ENCODE results near the gene B3GNT5.
A peak's percentile ranks its signal among the peaks of the same experiment; 100 is the strongest.
"Not testable (repeated sequence)": the region's sequence is repeated elsewhere in the genome, so short reads cannot be mapped to it uniquely, and the experiment has no call there.

The B3GNT5 gene

DNA sequence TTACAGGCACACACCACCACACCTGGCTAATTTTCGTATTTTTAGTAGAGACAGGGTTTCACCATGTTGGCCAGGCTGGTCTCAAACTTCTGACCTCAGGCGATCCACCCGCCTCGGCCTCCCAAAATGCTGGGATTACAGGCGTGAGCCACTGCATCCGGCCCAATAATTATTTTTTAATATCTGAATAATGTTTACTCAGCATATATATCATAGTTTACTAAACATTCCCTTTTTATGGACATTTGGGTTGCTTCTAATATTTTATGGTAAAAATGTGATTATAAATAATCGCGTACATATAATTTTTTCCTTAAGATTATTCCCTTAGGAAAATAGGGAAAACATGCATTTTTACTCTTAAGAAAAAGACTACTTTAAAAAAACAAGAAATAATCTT lies 22.8 kb upstream of the B3GNT5 start:
- not testable (repeated sequence) for DNase-seq

DNA sequence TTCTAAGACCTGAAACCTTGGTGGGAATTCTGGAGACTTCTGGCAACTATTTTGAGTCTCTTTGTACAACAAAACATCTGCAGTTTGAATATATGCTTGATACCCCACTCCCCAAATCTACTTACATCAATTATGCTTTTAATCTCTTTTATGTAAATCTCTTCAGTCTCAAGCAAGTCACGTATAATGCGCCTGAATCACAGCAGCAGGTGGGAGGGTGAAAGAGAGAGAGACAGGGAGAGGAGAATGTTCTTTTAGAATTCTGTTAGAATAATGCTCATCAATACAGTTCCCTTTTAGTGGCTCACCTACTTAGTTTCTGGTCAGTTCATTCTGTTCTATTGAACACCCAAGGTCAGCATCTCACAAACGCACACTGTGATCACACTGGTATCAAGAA lies 22.2 kb upstream of the B3GNT5 start:
- no peak for DNase-seq

DNA sequence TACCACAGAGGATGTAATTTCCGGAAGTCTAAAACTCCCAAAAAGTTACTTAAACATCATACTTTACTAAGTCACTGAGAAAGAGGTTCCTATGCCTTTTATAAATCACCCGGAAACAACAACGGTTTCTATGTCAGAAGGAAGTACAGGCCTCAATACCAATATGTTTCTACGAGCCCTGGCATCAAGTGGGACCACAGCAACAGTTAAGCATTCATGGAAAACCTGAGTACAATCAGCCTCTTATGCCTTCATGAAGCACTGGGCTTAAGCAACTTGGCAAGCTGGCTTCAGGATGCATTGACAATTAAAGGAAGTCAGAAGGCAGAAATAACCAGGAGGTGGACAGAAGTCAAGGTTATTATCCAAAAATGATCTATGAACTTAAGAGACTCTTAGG lies 19.1 kb upstream of the B3GNT5 start:
- peak in 3 of 56 donors; percentile 11 to 25 (median 14) for DNase-seq

DNA sequence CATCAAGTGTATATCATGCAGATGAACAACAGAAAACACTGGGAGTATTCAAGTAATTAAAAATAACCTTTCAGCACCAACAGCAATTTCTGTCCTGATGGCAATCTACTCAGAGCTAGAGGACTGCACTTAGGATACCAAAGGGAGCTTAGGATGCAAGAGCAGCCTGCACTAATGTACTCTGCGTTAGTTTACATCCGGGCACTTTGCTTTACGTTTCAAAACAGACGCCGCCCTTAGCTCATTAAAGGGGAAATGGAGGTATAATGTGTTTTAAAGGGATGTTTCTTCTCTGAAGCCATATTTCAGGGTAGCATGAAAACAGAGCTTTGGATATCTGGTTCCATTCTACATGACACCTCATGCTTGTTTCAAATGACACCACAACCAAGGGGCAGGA lies 14.0 kb upstream of the B3GNT5 start:
- DNase-seq: no peak

DNA sequence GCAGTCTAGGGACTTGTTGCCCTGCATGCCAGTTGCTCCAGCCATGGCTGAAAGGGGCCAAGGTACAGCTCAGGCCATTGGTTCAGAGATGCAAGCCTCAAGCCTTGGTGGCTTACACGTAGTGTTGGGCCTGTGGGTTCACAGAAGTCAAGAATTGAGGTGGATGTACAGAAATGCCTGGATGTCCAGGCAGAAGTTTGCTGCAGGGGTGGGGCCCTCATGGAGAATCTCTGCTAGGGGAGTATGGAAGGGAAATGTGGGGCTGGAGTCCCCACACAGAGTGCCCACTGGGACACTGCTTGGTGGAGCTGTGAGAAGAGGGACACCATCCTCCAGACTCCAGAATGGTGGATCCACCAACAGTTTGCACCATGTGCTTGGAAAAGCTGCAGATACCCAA lies 10.6 kb upstream of the B3GNT5 start:
- no peak for DNase-seq

DNA sequence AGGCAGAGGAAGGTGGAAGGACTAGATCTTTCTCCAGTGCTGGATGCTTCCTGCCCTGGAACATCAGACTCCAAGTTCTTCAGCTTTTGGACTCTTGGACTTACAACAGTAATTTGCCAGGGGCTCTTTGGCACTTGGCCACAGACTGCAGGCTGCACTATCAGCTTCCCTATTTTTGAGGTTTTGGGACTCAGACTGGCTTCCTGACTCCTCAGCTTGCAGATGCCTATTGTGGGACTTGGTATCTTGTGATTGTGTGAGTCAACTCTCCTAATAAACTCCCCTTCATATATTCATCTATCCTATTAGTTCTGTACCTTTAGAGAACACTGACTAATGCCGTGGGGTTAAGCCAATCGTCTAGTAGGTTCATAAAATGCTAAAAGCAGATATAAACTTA lies 8.8 kb upstream of the B3GNT5 start:
- peak in 14 of 56 donors; percentile 4 to 76 (median 16) for DNase-seq

DNA sequence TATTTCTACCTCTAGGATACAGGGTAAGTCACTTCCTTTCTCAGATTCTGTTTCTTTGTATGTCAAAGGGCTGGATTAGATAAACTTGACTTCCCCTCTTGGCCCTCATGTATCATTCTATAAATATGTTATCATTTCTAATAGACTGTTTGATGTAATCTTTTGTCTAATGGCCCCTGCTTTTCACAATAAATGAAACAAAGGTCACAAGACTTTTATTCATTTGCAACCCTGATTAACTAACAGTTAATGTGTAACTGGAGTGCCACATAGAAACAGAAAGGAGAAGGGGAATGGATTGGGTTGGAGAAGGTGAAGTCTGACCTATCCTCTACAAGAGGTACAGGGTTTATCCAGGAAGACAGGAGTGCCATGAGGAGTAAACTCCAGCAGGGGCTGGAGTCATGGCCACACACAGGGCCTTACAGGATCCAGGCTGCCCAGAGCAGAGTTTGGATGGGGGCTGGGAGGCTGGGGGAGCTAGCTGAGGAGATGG lies 8.0 kb upstream of the B3GNT5 start:
- DNase-seq: no peak

DNA sequence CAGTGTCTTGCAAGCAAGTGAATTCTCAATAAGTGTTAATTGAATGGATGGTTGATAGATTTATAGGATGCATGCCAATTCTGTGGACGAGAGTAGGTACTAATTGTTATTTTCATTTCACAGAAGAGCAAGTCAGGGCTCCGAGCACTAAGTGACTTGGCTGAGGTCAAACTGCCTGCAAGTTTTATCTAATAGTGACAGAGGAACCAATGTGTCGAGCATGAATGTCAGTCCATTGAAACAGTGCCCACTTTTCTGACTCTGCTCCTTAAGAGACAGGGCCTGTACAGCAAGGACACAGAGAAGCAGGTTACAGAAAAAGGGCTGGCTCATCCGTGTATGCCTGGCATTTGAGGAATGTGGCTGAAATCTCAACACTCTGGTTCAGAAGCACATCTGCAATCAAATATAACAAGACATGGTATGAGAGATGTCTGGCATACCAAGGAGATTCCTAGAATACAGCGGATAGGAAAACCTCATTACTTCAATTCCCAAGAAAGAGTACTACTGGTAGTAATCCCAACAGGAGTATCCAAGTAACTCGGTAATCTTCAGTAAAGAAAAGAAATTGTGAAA lies 6.0 kb upstream of the B3GNT5 start:
- no peak for DNase-seq

DNA sequence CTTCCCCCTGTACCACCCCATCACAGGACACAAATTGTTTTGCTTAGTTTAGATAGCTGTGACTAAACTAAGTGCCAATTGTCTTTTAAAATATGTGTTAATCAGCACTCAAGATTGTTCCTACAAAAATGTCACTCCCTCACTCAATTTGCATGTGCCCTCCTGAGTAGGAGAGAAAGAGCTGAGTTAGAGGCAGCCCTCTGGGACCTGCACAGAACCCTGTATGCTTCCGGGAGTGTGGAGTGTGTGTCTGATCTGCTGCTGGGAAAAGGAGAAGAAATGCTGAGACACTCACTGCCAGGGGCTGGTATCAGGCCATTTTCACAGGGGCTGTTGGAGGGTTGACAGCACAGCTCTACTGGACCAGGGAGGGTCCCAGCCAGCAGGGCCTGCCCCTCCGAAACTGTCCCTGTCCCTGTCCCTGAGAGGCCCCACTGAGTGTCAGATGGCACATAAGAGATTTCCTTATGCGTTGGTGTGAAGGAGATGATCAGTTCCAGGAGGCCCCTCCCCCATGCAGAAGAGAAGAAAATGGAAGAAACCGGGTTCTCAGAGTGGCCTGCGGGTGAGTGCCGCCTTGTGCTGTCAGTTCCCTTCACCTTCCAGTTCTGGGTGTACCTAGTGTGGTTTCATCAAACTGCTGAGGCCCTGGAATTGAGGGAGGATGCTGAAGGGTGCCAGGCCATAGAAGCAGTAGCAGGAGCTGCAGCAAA lies 3.9 kb upstream of the B3GNT5 start:
- peak in 2 of 56 donors; percentile 5 to 16 for DNase-seq

DNA sequence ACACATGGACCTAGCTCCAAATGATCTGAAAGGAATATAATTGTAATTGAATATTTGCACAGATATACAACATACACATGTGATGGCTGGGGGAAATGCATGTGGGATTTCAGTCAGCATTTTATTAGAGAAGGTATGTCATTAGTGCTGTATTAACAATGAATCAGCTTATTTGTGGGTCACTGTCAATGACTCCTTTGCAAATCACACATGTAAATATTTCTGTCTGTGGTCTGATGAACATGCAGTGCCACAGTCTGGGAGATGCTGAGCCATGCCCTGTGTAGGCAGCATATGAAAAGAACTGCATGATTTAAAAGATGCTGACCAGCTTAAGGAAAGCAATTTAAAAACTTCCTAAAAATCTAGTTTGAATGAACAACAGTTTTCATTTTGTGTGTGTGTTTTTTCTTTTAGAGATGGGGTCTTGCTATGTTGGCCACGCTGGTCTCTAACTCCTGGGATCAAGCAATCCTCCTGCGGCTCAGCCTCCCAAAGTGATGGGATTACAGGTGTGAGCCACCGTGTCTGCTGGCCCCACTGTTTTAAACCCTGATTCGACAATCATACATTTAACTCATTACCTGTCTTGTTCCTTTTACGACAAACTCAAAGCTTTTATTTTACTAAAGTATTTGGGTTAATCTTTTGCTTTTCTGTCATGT lies 803 bp upstream of the B3GNT5 start:
- DNase-seq: no peak

DNA sequence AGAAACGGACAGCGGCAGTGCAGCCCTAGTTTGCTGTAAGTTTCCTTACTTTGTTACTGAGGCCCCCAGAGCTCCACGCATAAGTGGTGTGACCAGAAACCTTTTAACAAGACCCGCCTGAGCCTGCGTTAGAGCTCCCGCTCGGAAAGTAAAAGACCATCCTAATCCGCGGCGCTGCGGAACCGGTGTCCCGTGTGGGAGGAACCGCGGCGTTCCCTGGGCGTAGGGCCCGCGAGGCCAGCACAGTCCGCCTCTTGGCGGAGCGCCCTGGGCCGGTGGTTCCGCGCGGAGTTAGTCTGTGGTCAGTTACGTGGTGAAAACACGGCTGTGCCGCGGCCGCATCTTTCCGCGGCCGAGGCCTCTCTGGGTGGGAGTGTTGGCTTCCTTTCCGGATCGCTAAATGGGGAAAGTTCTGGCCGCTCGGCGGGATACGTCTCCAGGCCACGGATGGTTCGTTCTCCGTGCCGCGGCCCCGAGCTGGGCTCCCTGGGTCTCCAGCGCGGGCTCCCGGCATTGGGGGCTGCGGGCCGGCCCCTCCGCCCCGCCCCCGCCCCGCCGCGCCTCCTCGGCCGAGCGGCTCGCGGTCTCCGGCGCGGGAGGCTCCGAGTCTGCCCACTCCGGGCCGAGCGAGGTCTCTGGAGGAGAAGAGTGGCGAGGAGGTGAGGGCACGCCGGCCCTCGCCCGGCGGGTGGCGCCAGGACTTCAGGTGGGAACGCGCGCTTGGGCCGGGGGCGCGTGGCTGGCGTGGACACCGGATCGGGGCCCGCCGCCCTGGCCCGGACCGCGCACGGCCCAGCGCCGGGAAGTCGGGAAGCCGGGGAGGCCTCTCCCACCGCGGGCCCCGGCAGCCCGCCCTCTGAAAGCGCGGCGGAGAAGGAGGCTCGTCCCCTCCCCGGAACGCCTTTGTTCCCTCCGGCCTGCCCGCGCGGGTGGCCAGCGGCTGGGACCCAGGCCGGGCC lies 754 bp downstream of the B3GNT5 start:
- DNase-seq: peak in 14 of 56 donors; percentile 11 to 64 (median 42)

DNA sequence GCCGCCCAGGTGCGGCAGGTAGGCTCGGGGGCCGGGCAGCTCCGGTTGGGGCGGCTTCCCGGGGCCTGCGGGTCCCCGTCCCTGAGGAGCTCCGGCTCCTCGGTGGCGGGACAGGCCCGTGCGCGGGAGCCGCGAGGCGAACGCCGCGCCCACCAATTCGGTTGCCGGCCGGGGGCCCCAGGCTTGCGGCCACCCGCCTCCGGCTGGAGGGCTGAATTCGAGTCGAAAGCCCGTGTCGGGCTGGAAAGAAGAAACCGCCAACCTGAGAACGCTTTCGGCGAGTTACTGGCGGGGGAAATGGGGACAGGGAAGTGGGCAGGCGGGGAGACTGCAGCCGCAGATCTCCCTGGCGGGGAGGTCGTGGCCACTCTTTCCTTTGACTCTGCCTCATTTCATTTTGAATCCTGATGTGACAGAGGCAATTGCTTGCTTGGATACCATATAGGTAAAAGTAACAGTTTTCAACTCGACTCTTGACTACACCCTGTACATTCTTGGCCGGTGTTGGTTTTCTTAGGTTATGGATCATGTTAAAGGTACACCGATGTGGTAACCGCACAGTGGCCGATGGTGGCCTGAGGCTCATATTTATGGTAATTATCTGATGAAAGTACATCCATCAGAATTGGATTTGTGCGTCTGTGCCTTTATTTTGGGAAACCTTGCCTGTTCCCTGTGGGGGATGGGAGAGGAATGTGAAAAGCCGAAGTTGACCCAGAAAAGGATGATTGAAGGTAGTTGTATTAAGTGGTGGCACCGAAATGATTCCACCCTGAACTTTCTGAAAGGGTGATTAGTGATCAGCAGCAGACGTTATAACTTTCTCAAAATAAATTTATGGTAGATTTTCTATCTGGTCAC lies 1.7 kb downstream of the B3GNT5 start:
- peak in 1 of 56 donors; percentile 40 for DNase-seq

DNA sequence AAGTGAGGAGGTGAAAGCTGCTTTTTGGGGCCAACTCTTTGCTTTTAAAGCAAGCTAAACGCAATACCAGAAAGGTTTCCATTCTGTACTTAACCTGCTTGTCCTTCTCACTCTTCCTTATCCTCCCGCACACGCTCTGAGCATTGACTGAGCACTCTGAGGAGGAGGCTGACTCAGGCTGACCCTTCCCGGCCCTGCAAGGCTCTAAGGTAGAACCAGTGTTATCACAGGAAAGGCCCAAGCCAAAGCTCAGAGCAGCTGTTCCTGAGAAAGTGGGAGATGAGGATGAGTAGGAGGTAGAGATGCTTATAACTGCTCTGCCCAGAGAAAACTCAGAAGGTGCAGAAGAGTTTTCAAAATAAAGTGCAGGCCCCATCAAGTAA lies 2.3 kb downstream of the B3GNT5 start:
- DNase-seq: no peak

DNA sequence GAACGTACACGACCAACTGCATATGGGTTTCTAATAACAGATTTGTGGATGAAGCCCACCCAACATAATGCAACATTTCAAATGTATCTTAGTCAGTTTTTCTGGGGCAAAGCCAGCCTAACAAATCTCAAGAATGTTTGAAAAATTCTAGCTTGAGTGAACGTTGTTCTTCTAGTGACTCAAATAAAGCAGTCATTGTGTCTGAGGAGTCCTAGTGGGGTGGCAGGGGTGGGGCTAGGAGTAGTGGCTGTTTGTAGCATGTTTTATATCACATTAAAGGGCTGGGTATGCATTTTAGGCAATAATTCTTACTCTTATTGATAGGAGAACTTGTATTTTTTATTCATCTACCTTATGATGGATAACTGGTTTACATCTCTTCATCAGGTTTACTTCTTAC lies 6.0 kb downstream of the B3GNT5 start:
- DNase-seq: no peak

DNA sequence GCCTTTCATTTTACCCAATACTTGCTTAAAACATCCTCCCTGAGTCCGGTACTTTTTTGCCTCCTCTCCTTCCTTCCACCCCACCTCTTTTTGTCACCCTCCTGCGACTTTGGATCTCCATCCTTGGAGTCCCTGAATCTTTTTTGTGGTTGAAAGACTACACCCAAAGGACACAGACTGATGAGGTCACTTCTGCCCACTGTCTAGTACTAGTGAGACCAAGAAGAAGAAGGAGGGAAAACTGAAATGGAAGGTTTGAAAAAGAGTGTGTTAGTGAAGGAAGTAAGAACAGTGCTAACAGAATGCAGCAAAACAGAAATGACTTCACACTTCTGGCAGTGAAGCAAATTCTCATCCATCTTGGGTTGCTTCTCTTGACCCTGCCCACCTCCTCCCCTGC lies 6.6 kb downstream of the B3GNT5 start:
- no peak for DNase-seq

DNA sequence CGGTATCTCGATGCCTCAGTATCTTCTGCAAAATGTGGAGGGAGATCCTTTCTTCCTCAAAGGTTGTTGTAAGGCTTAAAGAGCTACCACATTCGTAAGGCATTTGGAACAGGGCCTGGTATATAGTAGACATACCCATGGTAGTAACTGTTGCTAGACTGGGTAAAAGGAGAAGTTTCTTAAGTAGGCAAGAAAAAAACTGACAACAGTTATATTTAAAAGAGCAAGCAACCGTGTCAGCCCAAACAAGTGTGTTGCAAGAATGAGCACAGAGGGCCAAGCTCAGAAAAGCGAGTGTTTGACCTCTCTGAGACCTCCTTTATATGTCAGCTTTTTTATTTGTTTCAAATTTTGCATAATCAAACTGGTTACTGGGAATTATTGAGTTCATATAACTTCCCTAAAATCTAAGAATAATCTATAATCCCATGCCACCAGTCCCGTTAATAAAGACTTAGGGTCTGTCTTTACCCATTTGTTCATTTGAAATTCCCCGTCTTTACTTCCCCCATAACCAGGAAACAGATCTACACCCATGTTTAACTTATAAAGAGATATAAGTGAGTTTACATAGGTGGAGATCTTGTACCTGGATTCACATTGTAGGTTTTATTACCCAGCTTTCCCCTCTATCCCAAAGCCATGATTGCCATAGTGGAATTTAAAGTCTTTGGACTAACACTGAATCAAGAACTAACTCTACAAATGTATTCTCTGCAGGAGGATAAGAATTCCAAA lies 7.3 kb downstream of the B3GNT5 start:
- peak in 1 of 56 donors; percentile 24 for DNase-seq

DNA sequence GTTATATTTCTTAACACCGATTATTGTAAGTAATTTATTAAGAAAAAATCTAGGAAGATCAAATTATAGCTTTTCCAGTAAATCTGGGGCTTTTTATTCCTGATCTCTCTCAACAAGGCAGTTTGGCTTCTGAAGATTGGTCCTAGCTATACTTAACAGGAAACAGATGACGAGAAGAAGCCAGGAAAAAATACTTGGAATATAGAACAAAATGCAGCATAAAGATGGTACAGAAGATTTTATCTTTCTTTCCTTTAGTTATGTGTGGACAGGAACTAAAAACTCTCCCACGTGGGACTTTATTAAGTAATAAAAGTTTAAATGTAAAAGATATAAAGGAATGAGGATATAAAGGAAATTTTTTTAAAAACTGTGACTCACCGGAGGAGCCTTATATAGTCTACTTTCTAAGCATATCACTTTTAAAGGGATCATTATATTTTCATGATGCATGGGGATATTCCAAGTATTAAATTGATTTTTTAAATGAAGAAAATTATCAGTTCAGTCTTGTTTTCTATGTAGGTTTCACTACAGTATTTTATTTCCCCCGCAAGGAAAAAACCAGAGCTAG lies 8.2 kb downstream of the B3GNT5 start:
- DNase-seq: no peak

DNA sequence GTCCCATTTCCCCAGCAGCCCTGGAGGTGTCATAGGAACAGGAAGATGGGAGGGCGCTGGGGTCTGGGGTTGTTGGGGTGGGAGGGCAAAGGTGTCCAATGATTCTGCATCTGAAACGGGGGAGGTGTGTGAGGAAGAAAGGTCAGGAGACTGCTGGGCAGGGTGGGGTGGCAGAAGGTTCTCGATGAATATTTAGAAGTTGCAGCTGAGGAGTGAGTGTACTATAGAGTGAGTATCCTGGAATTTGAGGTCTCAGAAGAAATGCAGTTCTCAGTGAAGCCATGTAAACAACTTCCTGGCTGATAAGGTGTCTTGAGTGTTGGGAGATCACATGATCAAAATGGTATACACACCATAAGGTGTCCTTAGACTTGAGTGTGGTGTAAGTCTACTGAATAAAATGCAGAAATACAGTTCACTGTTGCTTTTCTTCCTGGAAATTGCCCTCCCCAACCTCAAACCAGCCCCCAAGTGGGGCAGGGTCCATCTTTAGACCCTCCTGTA lies 9.9 kb downstream of the B3GNT5 start:
- DNase-seq: no peak

DNA sequence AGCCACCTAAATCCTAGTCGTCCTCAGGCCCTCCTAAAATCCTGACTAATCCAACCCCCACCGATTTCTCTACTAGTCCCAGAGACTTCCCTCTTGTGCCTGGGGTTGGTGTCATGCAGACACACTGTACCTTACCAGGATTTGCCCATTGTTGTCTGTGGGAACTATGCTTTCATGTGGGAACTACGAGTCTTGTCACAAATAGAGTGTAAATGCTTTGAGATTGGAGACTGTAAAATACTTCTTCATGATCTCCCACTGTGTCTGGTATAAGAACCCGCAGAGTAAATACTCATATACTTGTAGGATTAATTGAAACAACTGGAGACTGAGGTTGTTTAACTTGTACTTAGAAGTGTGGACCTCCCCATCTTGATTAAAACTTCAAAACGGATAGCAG lies 11.2 kb downstream of the B3GNT5 start:
- DNase-seq: no peak

All from amygdala (tissue), 56 donors.